H1 (cell line): Measurements from ENCODE around the gene COX14. TPM values are rescaled to one million over a fixed set of nuclear protein-coding genes. Genes with fewer than 3 reads are reported as not detected.
A peak's percentile ranks its signal among the peaks of the same experiment; 100 is the strongest.

Experiments
- CTCF ChIA-PET: fragments of 300-600 bp; sonication (Branson Sonifier 250); formaldehyde crosslinking; loops from one replicate; lab custom pipeline; 2021; ENCODE audit not compliant: partially characterized antibody; lab: Charles Lee
- POLR2A ChIA-PET: fragments of 300-600 bp; sonication (Branson Sonifier 250); formaldehyde crosslinking; loops from one replicate; lab custom pipeline; 2021; ENCODE audit warnings: inconsistent platforms; ENCODE audit not compliant: partially characterized antibody; lab: Charles Lee
- DNase-seq, 2 experiments: peaks; one replicate each; pipeline versions ENCODE4 v3.0.0 to v3.0.0-alpha.2; 2010 to 2022; ENCODE audit warnings: low spot score in 2 of 2, low read depth in 1 of 2, mixed read lengths in 1 of 2
- FAIRE-seq: peaks from 2 replicates; lab custom pipeline; 2011; peaks lifted over from hg19 to GRCh38; lab: Jason Lieb, UNC
- H2AFZ ChIP-seq: 2 replicates; pipeline ENCODE4 v1.8.1; 2012; ENCODE audit warnings: low read length, inconsistent platforms
- H2AK5ac ChIP-seq: 2 replicates; pipeline ENCODE4 v1.6.1; 2013; ENCODE audit warnings: low read depth, low read length
- H2BK120ac ChIP-seq: replicated peaks from 2 replicates; pipeline ENCODE3; 2013; ENCODE audit warnings: low read depth, low read length, inconsistent platforms
- H2BK12ac ChIP-seq: 2 replicates; pipeline ENCODE4 v1.6.1; 2013; ENCODE audit warnings: low read depth, low read length
- H2BK15ac ChIP-seq: 2 replicates; pipeline ENCODE4 v1.6.1; 2013; ENCODE audit warnings: low read length
- H2BK20ac ChIP-seq: 2 replicates; pipeline ENCODE4 v1.6.1; 2013; ENCODE audit warnings: low read length
- H2BK5ac ChIP-seq: 2 replicates; pipeline ENCODE4 v1.6.1; 2013; ENCODE audit warnings: low read depth, low read length
- H3K14ac ChIP-seq: 2 replicates; pipeline ENCODE4 v1.6.1; 2013; ENCODE audit warnings: inconsistent platforms; ENCODE audit not compliant: insufficient read length
- H3K18ac ChIP-seq: 2 replicates; pipeline ENCODE4 v1.6.1; 2013; ENCODE audit warnings: low read length; ENCODE audit errors: extremely low read depth
- H3K23ac ChIP-seq: 2 replicates; pipeline ENCODE4 v1.6.1; 2013; ENCODE audit warnings: inconsistent platforms; ENCODE audit not compliant: insufficient read length
- H3K23me2 ChIP-seq: 2 replicates; pipeline ENCODE4 v1.6.1; 2013; ENCODE audit warnings: low read depth, low read length
- H3K27ac ChIP-seq: 2 replicates; pipeline ENCODE4 v1.6.1; 2011; ENCODE audit warnings: low read depth, low read length, inconsistent platforms
- H3K27me3 ChIP-seq, 4 experiments: replicated peaks in 1 of 4; 1 replicate in 1 of 4; 2 replicates in 3 of 4; pipeline versions ENCODE4 v1.6.1 to v1.8.1; 2011 to 2013; ENCODE audit warnings: low read length in 3 of 4, mild to moderate bottlenecking in 3 of 4, inconsistent platforms in 2 of 4, mixed read lengths in 2 of 4, moderate library complexity in 1 of 4; ENCODE audit not compliant: control insufficient read depth in 3 of 4, insufficient read depth in 3 of 4; ENCODE audit errors: extremely low read depth in 1 of 4
- H3K36me3 ChIP-seq, 4 experiments: 2 replicates each; pipeline versions ENCODE4 v1.6.1 to v1.8.1; 2011 to 2013; ENCODE audit warnings: mild to moderate bottlenecking in 4 of 4, low read length in 3 of 4, moderate library complexity in 2 of 4, control low read depth in 1 of 4, inconsistent platforms in 1 of 4; ENCODE audit not compliant: insufficient read depth in 4 of 4, control insufficient read depth in 2 of 4
- H3K4ac ChIP-seq: replicated peaks from 2 replicates; pipeline ENCODE3; 2013; ENCODE audit warnings: low read length, low read depth, mixed read lengths, inconsistent platforms; ENCODE audit not compliant: insufficient read length
- H3K4me1 ChIP-seq, 4 experiments: replicated peaks in 1 of 4; 1 replicate in 1 of 4; 2 replicates in 3 of 4; pipeline versions ENCODE4 v1.6.1 to v1.8.1; 2011 to 2013; ENCODE audit warnings: low read length in 3 of 4, inconsistent platforms in 2 of 4, mixed read lengths in 1 of 4; ENCODE audit not compliant: insufficient read depth in 4 of 4, control insufficient read depth in 3 of 4
- H3K4me2 ChIP-seq, 2 experiments: 2 replicates each; pipeline versions ENCODE4 v1.6.1 to v1.8.1; 2011 to 2013; ENCODE audit warnings: low read depth in 2 of 2, low read length in 2 of 2, control low read depth in 1 of 2, inconsistent platforms in 1 of 2, mild to moderate bottlenecking in 1 of 2; ENCODE audit not compliant: insufficient read depth in 1 of 2
- H3K4me3 ChIP-seq, 4 experiments: fragments of 200-600, 300-600 bp in 1 of 4; sonication (generic), shearing (Covaris generic), sonication (Bioruptor Twin) in 1 of 4; 2 replicates each; pipeline versions ENCODE4 v1.5.1 to v1.8.1; 2011 to 2016; ENCODE audit warnings: low read length in 4 of 4, low read depth in 3 of 4, control low read depth in 2 of 4, inconsistent platforms in 2 of 4, mild to moderate bottlenecking in 2 of 4, mixed read lengths in 1 of 4, moderate library complexity in 1 of 4; ENCODE audit not compliant: insufficient read depth in 2 of 4; ENCODE audit errors: extremely low read depth in 1 of 4
- H3K56ac ChIP-seq: replicated peaks from 2 replicates; pipeline ENCODE3; 2013; ENCODE audit warnings: low read depth, mild to moderate bottlenecking, mixed read lengths, low read length, inconsistent platforms; ENCODE audit not compliant: insufficient read length
- H3K79me1 ChIP-seq: 2 replicates; pipeline ENCODE4 v1.6.1; 2013; ENCODE audit warnings: low read depth, low read length, control low read depth
- H3K79me2 ChIP-seq, 2 experiments: 2 replicates each; pipeline versions ENCODE4 v1.6.1 to v1.8.1; 2012 to 2013; ENCODE audit warnings: low read length in 2 of 2, mild to moderate bottlenecking in 2 of 2, inconsistent platforms in 1 of 2; ENCODE audit not compliant: insufficient read depth in 2 of 2, control insufficient read depth in 1 of 2
- H3K9ac ChIP-seq, 4 experiments: replicated peaks in 1 of 4; 1 replicate in 1 of 4; 2 replicates in 3 of 4; pipeline versions ENCODE4 v1.6.1 to v1.8.1; 2011 to 2013; ENCODE audit warnings: low read depth in 3 of 4, low read length in 3 of 4, control low read depth in 2 of 4, mild to moderate bottlenecking in 2 of 4, moderate library complexity in 2 of 4, inconsistent platforms in 1 of 4; ENCODE audit errors: extremely low read depth in 1 of 4
- H3K9me3 ChIP-seq, 2 experiments: 2 replicates each; pipeline versions ENCODE4 v1.6.1 to v1.8.1; 2012 to 2013; ENCODE audit warnings: mild to moderate bottlenecking in 2 of 2, moderate library complexity in 2 of 2, control low read depth in 1 of 2, inconsistent platforms in 1 of 2, low read depth in 1 of 2, low read length in 1 of 2, mixed read lengths in 1 of 2; ENCODE audit not compliant: insufficient read depth in 2 of 2
- H4K20me1 ChIP-seq, 2 experiments: replicated peaks in 1 of 2; 2 replicates each; pipeline versions ENCODE3 to v1.8.1; 2011 to 2013; ENCODE audit warnings: inconsistent platforms in 2 of 2, low read length in 2 of 2, mild to moderate bottlenecking in 1 of 2; ENCODE audit not compliant: insufficient read depth in 2 of 2, control insufficient read depth in 1 of 2
- H4K5ac ChIP-seq: 2 replicates; pipeline ENCODE4 v1.6.1; 2013; ENCODE audit warnings: low read length, low read depth, mixed read lengths, inconsistent platforms; ENCODE audit not compliant: insufficient read length
- H4K8ac ChIP-seq: 2 replicates; pipeline ENCODE4 v1.8.0; 2013; ENCODE audit warnings: mild to moderate bottlenecking, moderate library complexity, low read length, inconsistent platforms; ENCODE audit not compliant: insufficient read depth; ENCODE audit errors: extremely low read depth
- H4K91ac ChIP-seq: replicated peaks from 2 replicates; pipeline ENCODE3; 2013; ENCODE audit warnings: low read length, mixed read lengths, inconsistent platforms; ENCODE audit not compliant: insufficient read length
- ATF3 ChIP-seq: IDR thresholded peaks from 2 replicates; pipeline ENCODE4 v1.6.1; 2011; ENCODE audit warnings: low read depth, mild to moderate bottlenecking, low read length; ENCODE audit not compliant: insufficient read depth
- CBX5 ChIP-seq: fragments of 300-800, 300-1000 bp; sonication (generic); IDR thresholded peaks from 2 replicates; pipeline ENCODE4 v1.7.1; 2016; ENCODE audit warnings: antibody characterized with exemption, low read length, low read depth
- EGR1 ChIP-seq: IDR thresholded peaks from 2 replicates; pipeline ENCODE4 v1.6.1; 2011; ENCODE audit warnings: low read depth, low read length, borderline replicate concordance
- KDM4A ChIP-seq: IDR thresholded peaks from one replicate; pipeline ENCODE4 v1.7.1; 2012; ENCODE audit warnings: low read depth, mild to moderate bottlenecking, moderate library complexity, low read length, inconsistent platforms; ENCODE audit not compliant: severe bottlenecking
- POLR2AphosphoS5 ChIP-seq: IDR thresholded peaks from 2 replicates; pipeline ENCODE4 v1.6.1; 2011; ENCODE audit warnings: low read depth, low read length
- SP4 ChIP-seq: IDR thresholded peaks from 2 replicates; pipeline ENCODE4 v1.6.1; 2012; ENCODE audit warnings: low read length, inconsistent platforms
- SRF ChIP-seq: IDR thresholded peaks from 2 replicates; pipeline ENCODE4 v1.6.1; 2011; ENCODE audit warnings: mild to moderate bottlenecking, low read depth, low read length, moderate library complexity
- SUZ12 ChIP-seq: fragments of 200-600 bp; sonication (generic); IDR thresholded peaks from 2 replicates; pipeline ENCODE4 v1.6.1; 2012; ENCODE audit warnings: mild to moderate bottlenecking, inconsistent platforms, low read length, moderate library complexity, mixed read lengths
- TBP ChIP-seq: IDR thresholded peaks from 2 replicates; pipeline ENCODE4 v1.6.1; 2011; ENCODE audit warnings: low read depth, low read length, improper control_type of control experiment
- TCF12 ChIP-seq: IDR thresholded peaks from 2 replicates; pipeline ENCODE4 v1.6.1; 2011; ENCODE audit warnings: low read depth, mild to moderate bottlenecking, low read length
- TEAD4 ChIP-seq: IDR thresholded peaks from 2 replicates; pipeline ENCODE4 v1.6.1; 2012; ENCODE audit warnings: low read depth, low read length, inconsistent platforms, mixed read lengths
- ZNF274 ChIP-seq: IDR thresholded peaks from 2 replicates; pipeline ENCODE4 v1.7.0; 2012; ENCODE audit warnings: low read length, borderline replicate concordance; ENCODE audit errors: extremely low read depth
- WGBS, 2 experiments: shearing (Covaris generic) in 1 of 2; methylation state at CpG; one replicate each; pipeline versions ENCODE4 v1.1.6 to v1.1.7; 2013 to 2015; ENCODE audit warnings: low lambda C conversion rate in 2 of 2, mixed read lengths in 2 of 2, inconsistent platforms in 1 of 2, low coverage in 1 of 2, missing lambda C conversion rate in 1 of 2; ENCODE audit not compliant: insufficient replicate concordance in 2 of 2, insufficient coverage in 1 of 2, insufficient read length in 1 of 2; ENCODE audit errors: extremely low coverage in 1 of 2, missing lambda C conversion rate in 1 of 2; 5-methylcytosine and 5-hydroxymethylcytosine counted together
- polyA plus RNA-seq, 7 experiments: library from polyadenylated mRNA; depleted of rRNA in 3 of 7; stranded (reverse) in 5 of 7; unstranded in 2 of 7; fragments of >200 nt in 5 of 7; fragments of 200-250 nt in 2 of 7; gene quantifications; 1 replicate in 5 of 7; 2 replicates in 1 of 7; 4 replicates in 1 of 7; pipeline versions ENCODE4 v1.2.1 to v1.2.3, GENCODE V29; 2011 to 2013; ENCODE audit warnings: missing spikeins in 2 of 7, mixed read lengths in 2 of 7
- total RNA-seq: library from RNA; stranded (reverse); fragmentation: NEBNext Ultra II Directional; extraction: Animal tissue kit (Norgen Biotek cat#: 25700); gene quantifications from 2 replicates; pipeline ENCODE4 v1.2.1, GENCODE V29; 2021

COX14 gene
- total and polyA plus RNA-seq, 2 of the 8 experiments (the other 6 are each of a cell fraction or from before 2014, with no cell fraction given), result 40.1 to 102 TPM

GRCh38 chr12:50085615-50086072 lies 26.4 kb upstream of the COX14 start:
- CTCF ChIA-PET, result interaction anchor here (1.0 to 27.3 kb wide), 12 partner anchors 9 to 133 kb away, joined by 3 to 625 read pairs (median 4); partner anchors contain the start of genes AQP5, COX14 and GPD1
- H3K27ac ChIP-seq, result no peak overlapping the region
- WGBS, 2 experiments, result 27% methylated on average over 6 of the region's 8 CpGs; no CpG with 5 or more reads in 1 of the 2 experiments
- TF ChIP-seq SP4 (no peak), ZNF274 (no peak), CBX5 (no peak), ATF3 (no peak), TCF12 (no peak), SRF (no peak), SUZ12 (no peak), TEAD4 (no peak), TBP (no peak), POLR2AphosphoS5 (no peak), KDM4A (no peak), EGR1 (no peak)

More at GRCh38 chr12:50085615-50086072, 26.4 kb upstream of the COX14 start:
- FAIRE-seq, result no peak
- H2AFZ ChIP-seq, result no peak overlapping the region
- no peaks in the 10 kb centered on the region; the same call in 1 of the 2 replicates for H3K79me1 ChIP-seq
- no peak overlapping the region for H2BK15ac ChIP-seq
- peak overlapping the region in 3 of 4 experiments; percentile 15 to 69 (median 58); a peak in 6 of 7 replicates for H3K9ac ChIP-seq
- DNase-seq, result no peak
- H4K8ac ChIP-seq, result peak overlapping the region; percentile 99; the same call in 1 of the 2 replicates
- peaks cover 29 to 43% (median 41%) of the 10 kb centered on the region in 4 experiments for H3K36me3 ChIP-seq
- peak overlapping the region; percentile 42 to 88 (median 77) for H3K4me3 ChIP-seq
- H3K4ac ChIP-seq, result no peak overlapping the region
- peaks cover 7 to 16% of the 10 kb centered on the region in 2 experiments for H4K20me1 ChIP-seq
- peaks cover 0 to 8% (median 5%) of the 10 kb centered on the region in 4 experiments; a peak in 3 of 7 replicates for H3K4me1 ChIP-seq
- H3K23ac ChIP-seq, result no peak overlapping the region
- peak overlapping the region; percentile 58 to 92 for H3K4me2 ChIP-seq
- no peak overlapping the region for H3K14ac ChIP-seq
- no peak overlapping the region for H3K56ac ChIP-seq
- peak overlapping the region; percentile 35; the same call in 1 of the 2 replicates for H2BK5ac ChIP-seq
- POLR2A ChIA-PET, result interaction anchor here (0.8 to 25.0 kb wide), 8 partner anchors 9 to 996 kb away, joined by 3 to 457 read pairs (median 7); partner anchors contain the start of genes CERS5, COX14 and GPD1
- H3K27me3 ChIP-seq, result peaks cover 0 to 10% (median 4%) of the 10 kb centered on the region in 4 experiments; a peak in 4 of 7 replicates
- peak overlapping the region; percentile 78; the same call in 1 of the 2 replicates for H3K18ac ChIP-seq
- peaks cover 9% of the 10 kb centered on the region for H3K23me2 ChIP-seq
- H2AK5ac ChIP-seq, result no peak overlapping the region
- H3K79me2 ChIP-seq, result peaks cover 0 to 22% of the 10 kb centered on the region in 2 experiments; a peak in 3 of 4 replicates
- no peak overlapping the region for H4K91ac ChIP-seq
- no peak overlapping the region for H4K5ac ChIP-seq
- no peaks in the 10 kb centered on the region for H3K9me3 ChIP-seq
- H2BK120ac ChIP-seq, result no peak overlapping the region
- no peak overlapping the region for H2BK12ac ChIP-seq
- no peak overlapping the region for H2BK20ac ChIP-seq
